ENCODE data around the gene GATD1. TPM values are rescaled to one million over a fixed set of nuclear protein-coding genes. Genes with fewer than 3 reads are reported as not detected.

The GATD1 gene
- polyA plus RNA-seq, 3 donors: 85.0 to 111 (median 90.3) TPM

- no peak for DNase-seq
Observed at GRCh38 chr11:816433-816779, 39.1 kb upstream of the GATD1 start.

- DNase-seq: no peak
Observed at GRCh38 chr11:815675-816432, 38.6 kb upstream of the GATD1 start.

- DNase-seq: no peak
Observed at GRCh38 chr11:813456-814096, 36.3 kb upstream of the GATD1 start.

- DNase-seq: no peak
Observed at GRCh38 chr11:813072-813455, 35.8 kb upstream of the GATD1 start.

- no peak for DNase-seq
Observed at GRCh38 chr11:812390-812789, 35.1 kb upstream of the GATD1 start.

- no peak for DNase-seq
Observed at GRCh38 chr11:811446-812245, 34.4 kb upstream of the GATD1 start.

GRCh38 chr11:810040-810567 is 32.8 kb upstream of the GATD1 start:
- no peak for DNase-seq

- peak; percentile 97 for DNase-seq
Observed at GRCh38 chr11:809287-810039, 32.2 kb upstream of the GATD1 start, which contains the start of gene RPLP2. Gene RPLP2, plus strand, starts transcription at chr11:809967. Its CDS starts 268 bp downstream, at chr11:810235.

- no peak for DNase-seq
Observed at GRCh38 chr11:808427-809286, 31.4 kb upstream of the GATD1 start.

GRCh38 chr11:804599-804964 is 27.3 kb upstream of the GATD1 start:
- DNase-seq: no peak

GRCh38 chr11:803770-804598 is 26.7 kb upstream of the GATD1 start:
- no peak for DNase-seq

GRCh38 chr11:803467-803742 is 26.1 kb upstream of the GATD1 start:
- no peak for DNase-seq

GRCh38 chr11:802693-803466 is 25.6 kb upstream of the GATD1 start:
- DNase-seq: no peak

GRCh38 chr11:802018-802617 is 24.8 kb upstream of the GATD1 start:
- DNase-seq: no peak

GRCh38 chr11:801097-801780 is 24.0 kb upstream of the GATD1 start:
- no peak for DNase-seq

GRCh38 chr11:800473-800872 is 23.2 kb upstream of the GATD1 start:
- DNase-seq: no peak

- no peak for DNase-seq
Observed at GRCh38 chr11:799641-800316, 22.5 kb upstream of the GATD1 start.

All from renal pelvis (tissue), 4 donors.